GM19351 (cell line): ENCODE measurements around the gene WDR27.

ENCODE experiments used
- ATAC-seq: cut with Tn5 transposase; IDR thresholded peaks from one replicate; pipeline ENCODE4 v1.9.1; 2021; ENCODE audit warnings: mild to moderate bottlenecking, moderate library complexity; ENCODE audit not compliant: unreplicated experiment

WDR27 gene

GRCh38 chr6:169701954-169702839 lies at the start of gene WDR27, which contains the start of gene C6orf120:
WDR27 (minus strand) TSS chr6:169702029; CDS start chr6:169689005, 13,024 bp downstream.
C6orf120 (plus strand) TSS chr6:169702126; CDS start chr6:169702460, 334 bp downstream.
- ATAC-seq = peak; percentile 88

DNA sequence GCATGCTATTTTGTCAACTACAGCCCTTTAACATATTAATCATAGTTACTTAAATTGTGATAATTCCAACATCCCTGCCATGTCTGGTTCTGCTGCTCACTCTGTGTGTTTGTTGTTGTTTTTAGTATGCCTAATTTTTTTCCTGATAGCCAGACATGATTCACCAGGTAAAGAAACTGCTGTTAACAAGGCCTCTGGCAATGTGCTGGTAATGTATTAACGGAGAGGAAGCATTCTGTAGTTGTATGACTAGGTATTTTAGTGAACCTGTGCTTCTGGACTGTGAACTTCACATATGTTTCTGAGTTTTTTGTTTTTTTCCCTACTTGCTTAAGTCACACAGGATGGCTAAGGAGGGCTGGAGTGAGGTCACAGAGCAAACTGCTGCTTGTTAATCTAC lies 44.7 kb upstream of the WDR27 start:
- ATAC-seq = no peak

- no peak for ATAC-seq
These were observed 43.6 kb upstream of the WDR27 start for GRCh38 chr6:169745405-169745804.

- no peak for ATAC-seq
These were observed 39.5 kb upstream of the WDR27 start for GRCh38 chr6:169741344-169741743.

GRCh38 chr6:169738976-169739529 lies 37.2 kb upstream of the WDR27 start:
- no peak for ATAC-seq

GRCh38 chr6:169738204-169738975 lies 36.6 kb upstream of the WDR27 start:
- ATAC-seq = no peak

DNA sequence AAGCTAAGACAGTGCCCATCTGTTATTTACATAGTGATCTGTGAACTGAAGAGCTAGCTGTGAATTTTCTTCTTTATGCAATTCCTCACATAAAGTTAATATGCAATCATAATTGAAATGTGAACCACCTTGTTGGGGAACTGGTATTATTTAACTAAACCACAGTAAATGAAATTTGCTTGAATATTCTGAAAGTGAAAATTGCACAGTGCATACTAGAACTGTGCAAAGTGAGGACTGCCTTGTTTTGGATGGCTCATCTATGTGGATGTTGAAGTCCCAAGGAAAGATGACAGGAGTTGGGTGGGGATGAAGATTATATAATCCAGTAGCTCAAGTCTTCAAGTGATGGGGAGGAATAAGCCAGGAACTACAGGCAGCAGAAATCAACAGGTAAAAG lies 28.1 kb upstream of the WDR27 start:
- ATAC-seq = no peak

DNA sequence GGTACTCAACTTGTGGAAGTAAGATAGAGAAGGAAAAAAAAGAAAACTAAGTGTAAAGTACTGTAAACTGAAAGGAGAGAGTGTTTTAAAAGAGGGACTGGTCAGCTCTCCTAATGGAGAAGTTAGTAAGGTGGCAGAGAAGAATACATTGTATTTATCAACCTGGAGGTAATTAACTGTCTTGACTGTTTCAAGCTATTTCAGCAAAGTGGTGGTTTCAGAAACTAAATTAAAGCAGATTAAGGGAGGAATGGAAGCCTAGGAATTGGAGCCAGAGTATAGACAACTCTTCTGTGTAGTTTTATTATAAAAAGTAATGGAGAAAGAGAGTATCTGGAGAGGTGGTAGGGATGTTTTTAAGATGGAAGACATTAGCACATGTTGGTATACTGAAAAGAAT lies 25.1 kb upstream of the WDR27 start:
- ATAC-seq = no peak

DNA sequence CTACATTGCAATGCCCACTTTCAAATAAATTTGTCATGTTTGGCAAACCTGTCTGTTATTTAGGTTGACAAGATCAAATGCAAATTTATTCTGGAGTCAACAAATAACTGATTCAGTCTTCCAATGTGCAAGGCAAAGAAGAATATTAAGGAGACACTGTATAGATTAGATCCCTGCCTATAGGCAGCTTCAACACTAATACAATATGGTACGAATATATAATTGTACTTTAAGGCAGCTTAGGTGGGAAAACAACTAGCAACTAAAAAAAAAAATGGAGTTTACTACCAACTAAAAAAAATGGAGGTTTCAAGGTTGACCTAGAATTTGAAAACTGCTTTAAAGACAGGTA lies 24.2 kb upstream of the WDR27 start:
- no peak for ATAC-seq

GRCh38 chr6:169725125-169726048 lies 23.6 kb upstream of the WDR27 start:
- peak; percentile 21 for ATAC-seq

DNA sequence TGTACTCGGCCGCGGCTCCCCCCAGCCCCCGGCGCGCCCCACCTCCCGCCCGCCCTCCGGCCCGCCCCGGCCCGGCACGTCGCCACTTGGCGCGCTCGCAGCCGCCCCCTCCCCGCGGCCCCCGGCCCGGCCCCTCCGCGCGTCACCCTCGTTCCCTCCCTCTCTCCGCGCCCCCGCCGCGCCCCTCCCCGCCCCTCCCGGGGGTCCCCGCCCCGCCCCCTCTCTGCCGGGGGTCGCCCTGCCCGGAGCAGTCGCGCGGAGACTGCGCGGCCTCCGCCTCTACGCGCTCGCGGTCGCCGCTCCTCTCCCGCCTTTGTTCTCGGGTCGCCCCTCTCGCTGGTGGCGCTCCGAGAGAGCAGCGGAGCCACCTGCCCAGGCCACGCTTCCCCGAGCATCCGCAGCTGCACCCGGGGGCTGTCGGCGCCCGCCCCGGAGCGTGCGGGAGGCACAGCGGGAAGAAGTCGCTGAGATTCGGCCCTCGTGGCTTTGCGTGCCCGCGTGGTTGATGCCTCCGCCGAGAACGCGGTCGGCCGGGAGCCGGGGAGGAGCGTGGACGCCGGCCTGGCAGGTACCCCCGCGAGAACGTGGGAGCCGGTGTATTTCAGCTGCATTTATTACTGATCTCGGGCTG lies 22.8 kb upstream of the WDR27 start, which contains the start of gene PHF10:
PHF10 (minus strand) TSS at position 7 of the 631 bp plus-strand sequence. CDS start 569 bp downstream, outside the sequence.
- ATAC-seq = peak; percentile 40

DNA sequence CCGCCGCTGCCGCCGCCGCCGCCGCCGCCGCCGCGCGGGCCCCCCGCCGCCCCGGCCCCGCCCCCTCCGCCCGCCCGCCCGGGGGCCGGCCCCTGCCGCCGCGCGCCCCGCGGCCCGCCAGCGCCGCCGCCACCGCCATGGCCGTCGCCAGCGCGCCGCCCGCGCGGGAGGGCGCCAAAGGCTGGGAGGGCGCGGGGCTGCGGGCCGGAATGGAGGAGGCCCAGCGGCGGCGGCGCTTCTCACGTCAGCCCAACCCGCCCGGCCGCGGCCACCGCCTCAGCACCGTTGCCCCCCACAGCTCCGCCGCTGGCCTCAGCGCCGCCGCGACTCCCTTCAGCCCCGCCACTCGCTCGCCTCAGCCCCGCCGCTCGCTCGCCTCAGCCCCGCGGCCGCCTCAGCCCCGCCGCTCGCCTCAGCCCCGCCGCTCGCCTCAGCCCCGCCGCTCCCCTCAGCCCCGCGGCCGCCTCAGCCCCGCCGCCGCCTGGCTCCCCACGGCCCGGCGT lies 22.2 kb upstream of the WDR27 start:
- ATAC-seq = peak; percentile 34

DNA sequence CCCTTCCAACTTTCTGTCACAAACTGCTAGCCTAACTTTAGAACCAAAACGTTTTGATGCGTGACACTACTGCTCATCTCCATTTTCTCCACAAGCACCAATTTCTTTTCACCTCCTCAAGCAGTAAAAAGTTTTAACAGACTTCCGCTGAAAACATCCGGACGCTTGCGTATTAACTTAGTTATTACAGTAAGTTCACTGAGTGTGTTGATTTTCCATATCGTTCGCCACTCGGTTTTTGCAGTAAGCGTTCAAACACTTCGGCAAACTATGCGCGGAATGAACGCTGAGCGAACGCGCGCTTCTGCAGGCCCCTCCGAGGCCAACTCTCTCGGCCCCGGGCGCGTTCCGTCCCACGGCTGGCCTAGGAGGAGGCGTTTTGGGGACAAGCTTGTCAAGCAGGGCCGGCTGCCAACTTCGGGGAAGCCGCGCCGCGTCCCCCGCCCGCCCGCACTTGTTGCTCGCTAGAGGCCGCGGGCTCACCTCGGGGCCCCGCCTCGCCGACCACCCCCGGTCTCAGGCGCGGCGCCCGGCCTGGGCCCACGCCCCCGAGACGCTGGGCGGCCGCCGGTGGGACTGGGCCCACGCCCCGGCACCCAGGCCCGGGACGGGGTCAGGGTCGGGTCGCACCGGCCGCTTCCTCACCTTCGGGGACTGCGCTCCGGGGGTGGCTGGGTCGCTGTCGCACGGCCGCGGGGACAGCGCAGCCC lies 21.5 kb upstream of the WDR27 start:
- peak; percentile 37 for ATAC-seq

- peak; percentile 17 for ATAC-seq
These were observed 20.8 kb upstream of the WDR27 start for GRCh38 chr6:169722362-169723199.

DNA sequence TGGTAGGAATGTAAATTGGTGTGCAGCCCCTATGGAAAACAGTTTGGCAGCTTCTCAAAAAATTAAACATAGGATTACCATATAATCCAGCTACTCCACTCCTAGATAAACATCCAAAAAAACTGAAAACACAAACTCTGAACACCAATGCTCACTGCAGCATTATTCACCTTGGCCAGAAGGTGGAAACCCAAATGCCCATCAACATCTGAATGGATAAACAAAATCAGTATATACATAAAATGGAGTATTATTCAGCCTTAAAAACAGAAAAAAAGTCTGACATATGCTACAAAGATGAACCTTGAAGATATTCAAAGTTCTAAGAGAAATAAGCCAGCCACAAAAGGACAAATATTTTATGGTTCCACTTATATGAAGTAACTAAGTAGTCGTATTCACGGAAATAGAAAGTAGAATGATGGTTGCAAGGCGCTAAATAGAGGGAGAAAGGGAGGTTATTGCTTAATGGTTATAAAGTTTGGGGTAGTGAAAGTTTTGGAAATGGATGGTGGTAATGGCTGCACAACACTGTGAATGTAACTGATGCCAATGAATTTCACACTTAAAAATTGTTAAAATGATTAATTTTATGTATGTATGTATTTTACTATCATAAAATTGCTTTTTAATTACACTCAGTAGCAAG lies 18.5 kb upstream of the WDR27 start:
- ATAC-seq = no peak

DNA sequence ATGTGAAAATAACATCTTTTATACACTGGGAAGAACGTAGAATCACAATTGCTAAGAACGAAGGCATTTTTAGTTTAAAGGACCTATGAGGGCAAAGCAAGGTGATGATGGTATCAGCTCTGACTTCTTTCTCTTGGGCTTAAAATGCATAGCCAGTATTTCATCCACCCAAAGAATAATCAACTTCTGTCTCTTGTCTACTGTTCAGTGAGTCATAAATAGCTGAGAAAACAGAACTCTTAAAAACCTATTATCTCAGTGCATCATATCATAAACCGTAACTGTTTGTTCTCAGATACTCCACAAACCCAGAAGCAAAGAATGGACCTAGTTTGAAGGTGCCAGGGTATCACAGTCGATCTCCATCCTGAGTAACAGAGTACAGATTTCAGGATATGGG lies 17.3 kb upstream of the WDR27 start:
- ATAC-seq = no peak

- no peak for ATAC-seq
These were observed 12.8 kb upstream of the WDR27 start for GRCh38 chr6:169714595-169714994.

GRCh38 chr6:169714178-169714577 lies 12.3 kb upstream of the WDR27 start:
- no peak for ATAC-seq
